ENCODE data around the gene SECTM1.

- no peak for TF ChIP-seq POLR2A (IDR thresholded peaks at IDR 0.05)
- TF ChIP-seq CTCF (IDR thresholded peaks at IDR 0.05 in 4 of 5, conservative IDR thresholded peaks at IDR 0.05 in 1 of 5) = no peak
Observed at GRCh38 chr17:82287013-82287867, 46.3 kb downstream of the SECTM1 start.

Data from gastrocnemius medialis (tissue), 4 donors.